ENCODE results near the gene BAIAP3.
"Not testable (repeated sequence)": the region's sequence is repeated elsewhere in the genome, so short reads cannot be mapped to it uniquely, and the experiment has no call there.

BAIAP3 gene

DNA sequence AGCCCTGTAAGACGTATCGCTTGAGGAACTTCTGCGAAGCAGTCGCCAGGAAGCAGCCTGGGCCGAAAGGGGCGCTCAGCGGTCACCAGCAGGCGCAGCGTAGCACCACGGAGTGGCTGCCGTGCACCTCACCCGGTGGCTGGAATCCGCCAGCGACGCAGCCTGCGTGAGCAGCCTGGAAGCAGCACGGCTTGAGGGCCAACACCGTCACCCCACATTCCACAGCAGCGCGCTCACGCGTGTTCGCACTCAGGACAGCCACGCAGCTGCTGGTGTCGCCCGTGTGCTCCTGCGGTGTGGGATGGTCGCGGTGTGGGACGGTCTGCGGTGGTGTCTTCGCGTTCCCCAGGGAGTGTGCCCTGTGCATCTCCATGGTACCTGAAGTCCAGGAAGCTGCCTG is 14.4 kb upstream of the BAIAP3 start:
- DNase-seq, result no peak

DNA sequence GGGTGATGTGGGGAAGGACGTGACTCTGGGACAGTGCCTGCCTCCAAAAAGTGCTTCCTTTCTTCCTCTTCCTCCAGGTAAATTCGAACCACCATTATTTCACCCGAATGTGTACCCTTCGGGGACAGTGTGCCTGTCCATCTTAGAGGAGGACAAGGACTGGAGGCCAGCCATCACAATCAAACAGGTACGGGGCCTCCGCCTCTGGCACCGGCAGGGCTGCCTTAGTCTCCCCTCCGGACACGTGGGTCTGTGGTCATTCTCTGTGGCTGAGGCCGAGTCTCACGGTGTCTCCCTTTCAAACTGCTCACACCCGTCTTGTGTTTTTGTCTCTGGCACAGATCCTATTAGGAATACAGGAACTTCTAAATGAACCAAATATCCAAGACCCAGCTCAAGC is 13.3 kb upstream of the BAIAP3 start:
- DNase-seq, result no peak

DNA sequence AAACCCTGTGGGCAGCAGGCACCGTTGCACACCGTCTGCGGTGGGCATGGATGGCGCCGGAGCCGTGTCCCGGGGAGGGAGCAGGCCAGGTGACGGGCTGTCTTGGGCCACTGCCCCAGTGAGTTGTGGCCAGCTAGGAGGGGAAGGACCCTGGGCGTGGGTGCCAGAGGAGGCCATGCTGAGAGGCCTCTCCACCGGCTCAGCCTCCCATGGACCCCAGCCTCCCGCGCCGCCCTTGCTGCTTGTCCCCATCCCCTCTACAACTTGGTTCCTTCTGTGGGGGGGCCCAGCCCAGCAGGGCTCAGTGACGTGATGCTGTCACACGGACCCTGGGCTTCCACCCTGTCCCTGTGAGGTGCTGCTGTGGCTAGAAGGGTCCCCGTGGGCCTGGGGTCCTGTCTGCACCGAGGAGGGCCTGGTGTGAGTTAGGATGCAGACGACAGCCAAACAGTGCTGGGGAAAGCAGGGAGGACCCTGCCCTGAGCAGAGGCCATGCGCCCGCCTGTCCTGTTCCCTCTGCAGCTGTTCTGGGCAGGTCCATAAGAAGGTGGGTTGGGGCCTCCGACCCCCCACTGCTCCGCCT is 12.7 kb upstream of the BAIAP3 start:
- no peak for DNase-seq

DNA sequence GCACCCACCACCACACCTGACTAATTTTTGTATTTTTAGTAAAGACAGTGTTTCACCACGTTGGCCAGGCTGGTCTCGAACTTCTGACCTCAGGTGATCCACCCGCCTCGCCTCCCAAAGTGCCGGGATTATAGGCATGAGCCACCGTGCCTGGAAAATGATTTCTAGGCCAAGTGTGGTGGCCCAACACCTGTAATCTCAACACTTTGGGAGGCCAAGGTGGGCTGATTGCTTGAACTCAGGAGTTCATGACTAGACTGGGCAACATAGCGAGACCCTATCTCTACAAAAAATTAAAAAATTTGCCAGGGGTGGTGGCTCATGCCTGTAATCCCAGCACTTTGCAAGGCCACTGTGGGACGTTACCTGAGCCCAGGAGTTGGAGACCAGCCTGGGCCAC is 11.0 kb upstream of the BAIAP3 start:
- no peak for DNase-seq

DNA sequence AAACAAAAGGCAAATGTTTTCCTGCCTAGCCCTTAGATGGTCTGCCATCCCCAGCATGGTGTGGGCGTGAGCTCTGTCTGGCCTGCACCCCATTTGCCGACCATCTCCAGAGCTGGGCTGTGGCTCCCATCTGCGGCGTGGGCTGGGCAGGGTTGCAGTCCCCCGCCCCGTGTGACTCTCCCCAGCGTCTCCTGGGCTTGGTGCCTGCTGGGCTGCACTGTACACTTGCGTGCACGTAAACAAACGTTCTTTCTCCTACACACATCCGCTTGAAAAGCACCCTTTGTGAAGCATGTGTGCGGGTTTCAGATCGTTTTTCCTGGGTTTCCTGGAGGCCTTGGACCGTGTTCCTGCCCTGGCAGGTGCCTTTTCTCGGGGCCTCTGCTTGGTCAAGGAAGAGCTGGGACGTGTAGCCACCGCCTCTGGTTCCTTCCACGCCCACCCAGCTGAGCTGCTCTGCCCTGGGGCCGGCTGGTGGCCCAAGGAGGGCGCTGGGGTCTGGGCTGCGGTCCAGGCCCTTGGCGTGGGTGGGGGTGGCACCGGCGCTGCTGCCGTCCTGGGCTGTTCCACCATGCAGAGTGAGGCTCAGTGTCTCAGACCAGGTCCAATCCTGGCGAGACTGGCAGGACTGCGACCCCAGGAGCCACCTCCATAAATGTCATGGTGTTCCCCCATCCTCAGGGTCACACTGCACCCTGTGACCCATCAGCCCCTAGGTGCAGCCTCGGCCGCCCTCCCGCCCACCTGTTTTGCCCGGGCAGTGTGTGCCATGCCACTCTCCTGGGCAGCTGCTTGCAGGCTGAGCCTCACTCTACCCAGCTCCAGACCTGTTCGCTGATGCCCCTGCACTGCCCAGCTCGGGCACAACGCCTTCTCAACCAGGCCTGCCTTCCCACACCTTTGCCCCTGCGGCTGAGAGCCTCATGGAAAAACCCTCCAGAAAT is 9.9 kb upstream of the BAIAP3 start:
- no peak for DNase-seq

DNA sequence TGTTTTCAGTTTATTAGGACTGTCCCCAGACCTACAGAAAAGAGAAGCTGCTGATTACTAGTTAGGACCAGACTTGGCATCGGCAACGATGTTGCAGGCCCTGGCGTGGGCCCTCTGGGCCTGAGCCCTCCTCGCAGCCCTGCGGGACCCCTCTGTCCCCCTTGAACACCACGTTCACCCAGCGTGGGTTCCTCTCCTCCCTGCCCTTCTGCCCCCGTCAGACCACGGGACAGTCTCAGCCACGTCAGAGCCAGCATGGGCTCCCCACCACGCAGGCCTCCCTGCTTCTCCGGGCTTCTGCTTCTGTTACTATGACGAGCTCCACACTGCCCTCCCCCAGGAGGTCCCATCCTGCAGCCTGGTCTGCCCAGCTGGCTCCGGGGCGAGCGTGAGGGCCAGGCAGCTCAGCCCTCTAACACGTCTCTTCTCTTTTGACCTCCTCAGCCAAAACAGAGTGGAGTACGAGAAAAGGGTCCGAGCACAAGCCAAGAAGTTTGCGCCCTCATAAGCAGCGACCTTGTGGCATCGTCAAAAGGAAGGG is 9.1 kb upstream of the BAIAP3 start:
- DNase-seq, result no peak

DNA sequence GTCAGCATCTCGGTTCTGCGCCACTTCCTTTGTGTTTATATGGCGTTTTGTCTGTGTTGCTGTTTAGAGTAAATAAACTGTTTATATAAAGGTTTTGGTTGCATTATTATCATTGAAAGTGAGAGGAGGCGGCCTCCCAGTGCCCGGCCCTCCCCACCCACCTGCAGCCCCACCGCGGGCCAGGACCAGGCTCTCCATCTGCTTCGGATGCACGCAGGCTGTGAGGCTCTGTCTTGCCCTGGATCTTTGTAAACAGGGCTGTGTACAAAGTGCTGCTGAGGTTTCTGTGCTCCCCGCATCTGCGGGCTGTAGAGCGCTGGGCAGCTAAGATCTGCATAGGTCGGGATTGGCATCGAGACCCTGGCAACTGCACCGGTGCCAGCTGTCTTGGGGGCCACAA is 8.2 kb upstream of the BAIAP3 start:
- no peak for DNase-seq

DNA sequence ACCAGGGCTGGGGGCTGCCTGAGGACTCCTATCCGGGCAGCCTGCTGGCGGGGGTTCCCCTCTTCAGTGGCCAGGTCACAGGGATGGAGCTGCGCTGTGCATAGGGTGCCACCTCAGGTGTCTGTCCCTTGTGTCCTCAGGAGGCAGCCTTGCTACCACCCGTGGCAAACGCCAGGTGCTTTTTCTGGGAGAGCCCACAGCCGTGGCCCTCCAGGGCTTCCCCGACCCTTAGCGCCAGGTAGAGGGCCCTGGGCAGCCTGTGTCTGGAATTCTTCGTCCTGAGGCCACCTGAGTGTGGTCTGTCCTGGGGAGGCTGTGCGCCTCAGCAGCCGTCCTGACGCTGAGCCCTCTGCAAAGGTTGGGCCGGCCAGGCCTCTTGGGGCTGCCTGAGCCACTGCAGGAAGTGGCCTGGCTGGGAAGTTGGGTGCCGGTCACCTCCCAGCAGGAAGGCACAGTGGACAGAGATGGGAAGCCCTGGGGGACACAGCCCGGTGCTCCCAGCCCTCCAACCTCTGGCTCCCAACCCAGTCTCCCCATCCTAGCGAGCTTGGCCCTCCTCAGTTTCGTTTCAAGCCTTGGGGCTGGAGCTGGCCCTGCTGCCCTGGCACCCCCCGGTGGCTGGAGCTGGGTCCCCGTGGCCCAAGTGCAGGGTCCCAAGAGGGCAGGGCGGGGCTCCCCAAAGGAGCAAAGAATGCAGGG is 7.6 kb upstream of the BAIAP3 start:
- DNase-seq, result no peak

DNA sequence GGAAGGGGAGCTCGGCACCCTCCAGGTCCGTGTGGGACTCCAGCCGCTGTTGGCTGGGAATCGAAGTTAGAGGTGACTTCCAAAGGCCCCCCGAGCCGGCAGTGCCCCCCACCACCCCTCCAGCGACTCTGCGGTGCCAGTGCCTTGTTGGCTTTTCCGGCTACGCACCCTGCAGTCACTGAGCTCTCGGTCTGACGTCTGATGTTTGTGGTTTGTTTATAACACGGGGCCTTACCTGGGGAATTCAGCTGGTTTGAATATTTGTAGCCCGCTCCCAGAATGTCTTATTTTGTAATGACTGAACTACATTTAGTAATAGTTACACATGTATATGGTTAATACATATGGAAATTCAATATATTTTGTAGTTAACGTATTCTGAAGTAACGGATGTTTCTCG is 7.1 kb upstream of the BAIAP3 start:
- no peak for DNase-seq

DNA sequence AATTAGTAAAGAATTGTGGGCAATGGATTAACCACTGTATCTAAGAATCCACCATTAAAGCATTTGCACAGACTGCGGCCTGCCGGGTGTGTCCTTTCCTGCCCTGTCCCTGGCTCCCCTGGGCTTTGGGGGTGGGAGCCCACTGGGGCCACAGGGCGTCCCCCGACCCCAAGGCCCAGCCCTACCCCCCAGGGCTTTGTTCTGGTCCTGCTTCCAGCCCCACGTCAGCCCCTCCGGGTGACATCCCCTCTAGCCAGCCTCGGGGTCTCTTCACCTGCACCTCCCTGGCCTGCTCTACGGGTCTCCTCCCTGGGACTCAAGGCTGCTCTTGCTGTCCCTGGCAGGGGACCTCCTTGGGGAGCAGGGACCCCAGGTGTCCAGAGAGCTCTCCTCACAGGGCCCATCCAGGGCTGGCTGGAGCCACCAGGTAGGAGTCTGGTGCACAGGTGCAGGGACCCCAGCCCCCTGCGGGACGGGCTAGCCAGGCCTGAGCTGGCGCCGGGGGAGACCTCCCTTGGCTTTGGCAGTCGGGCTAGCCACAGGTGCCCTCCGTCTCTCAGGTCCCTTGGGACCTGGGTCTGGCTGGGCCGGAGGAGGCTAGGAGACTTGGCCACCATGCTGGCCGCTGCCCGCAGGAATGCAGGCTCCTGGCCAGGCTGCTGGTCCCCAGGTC is 6.4 kb upstream of the BAIAP3 start:
- DNase-seq, result no peak

DNA sequence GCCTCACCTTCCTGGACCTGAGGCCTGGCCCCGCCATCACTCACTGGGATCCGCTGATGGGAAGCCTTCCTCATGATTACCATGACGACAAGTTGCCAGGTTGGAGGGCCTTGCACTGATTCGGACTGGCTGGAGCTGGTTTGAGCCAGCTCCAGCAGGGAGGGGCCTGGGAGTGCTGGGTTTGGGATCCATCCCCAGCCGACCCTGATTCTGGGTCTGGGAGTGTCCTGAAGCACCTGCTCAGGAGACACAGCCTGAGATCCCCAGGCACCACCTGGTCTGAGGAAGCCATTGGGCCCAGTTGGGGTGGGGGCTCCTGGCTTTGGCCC is 5.9 kb upstream of the BAIAP3 start:
- DNase-seq, result no peak

DNA sequence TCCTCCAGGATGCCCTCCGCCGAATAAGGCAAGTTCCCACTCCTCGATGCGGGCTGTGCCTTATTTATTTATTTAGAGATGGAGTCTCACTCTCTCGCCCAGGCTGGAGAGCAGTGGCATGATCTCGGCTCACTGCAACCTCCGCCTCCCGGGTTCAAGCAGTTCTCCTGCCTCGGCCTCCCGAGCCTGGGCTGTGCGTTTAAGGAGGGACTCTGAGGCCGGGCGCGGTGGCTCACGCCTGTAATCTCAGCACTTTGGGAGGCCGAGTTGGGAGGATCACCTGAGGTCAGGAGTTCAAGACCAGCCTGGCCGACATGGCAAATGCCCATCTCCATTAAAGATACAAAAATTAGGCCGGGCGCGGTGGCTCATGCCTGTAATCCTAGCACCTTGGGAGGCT is 5.3 kb upstream of the BAIAP3 start:
- DNase-seq, result not testable (repeated sequence)

DNA sequence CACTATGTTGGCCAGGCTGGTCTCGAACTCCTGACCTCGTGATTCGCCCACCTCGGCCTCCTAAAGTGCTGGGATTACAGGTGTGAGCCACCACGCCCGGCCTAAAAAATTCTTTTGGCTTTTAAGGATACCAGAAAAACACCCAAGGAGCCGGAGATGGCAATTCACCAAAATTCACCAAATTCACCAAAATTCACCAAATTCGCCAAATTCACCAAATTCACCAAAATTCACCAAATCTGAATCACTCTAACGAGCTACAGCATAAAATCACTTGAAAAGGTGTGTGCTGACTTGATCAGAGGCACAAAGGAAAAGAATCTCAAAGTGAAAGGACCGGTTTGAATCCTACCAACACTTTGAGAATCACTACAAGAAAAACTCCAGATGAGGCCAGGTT is 4.5 kb upstream of the BAIAP3 start:
- not testable (repeated sequence) for DNase-seq

DNA sequence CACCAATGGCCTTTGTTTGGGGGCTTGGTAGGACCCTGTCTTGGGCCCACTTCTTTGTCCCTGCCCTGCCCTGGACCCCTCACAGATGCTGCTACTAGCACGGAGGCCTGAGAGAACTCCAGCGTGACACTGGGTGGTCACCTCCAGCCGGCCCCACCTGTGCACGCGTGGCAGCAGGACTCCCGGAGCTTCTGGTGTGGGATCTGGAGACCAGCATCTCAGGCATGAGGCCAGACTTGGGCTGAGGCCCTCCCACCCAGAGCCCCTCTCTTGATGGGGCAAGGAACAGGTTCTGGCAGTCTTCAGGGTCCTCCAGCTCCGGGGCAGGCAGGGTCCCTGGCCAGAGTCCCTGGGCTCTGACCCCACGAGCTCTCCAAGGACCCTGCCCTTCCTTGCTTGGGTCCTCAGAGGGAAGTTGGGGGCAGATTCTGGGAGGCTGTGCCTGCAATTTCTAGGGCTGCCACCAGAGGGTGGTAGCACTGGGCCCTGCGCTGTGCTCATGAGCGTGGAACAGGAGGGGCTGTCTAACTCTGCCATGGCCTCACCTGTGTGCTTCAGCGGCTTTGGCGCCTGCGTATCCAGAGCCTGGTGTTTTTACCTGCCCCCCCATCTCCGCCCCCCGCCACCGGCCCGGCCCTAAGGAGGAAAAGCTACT is 3.1 kb upstream of the BAIAP3 start:
- no peak for DNase-seq

DNA sequence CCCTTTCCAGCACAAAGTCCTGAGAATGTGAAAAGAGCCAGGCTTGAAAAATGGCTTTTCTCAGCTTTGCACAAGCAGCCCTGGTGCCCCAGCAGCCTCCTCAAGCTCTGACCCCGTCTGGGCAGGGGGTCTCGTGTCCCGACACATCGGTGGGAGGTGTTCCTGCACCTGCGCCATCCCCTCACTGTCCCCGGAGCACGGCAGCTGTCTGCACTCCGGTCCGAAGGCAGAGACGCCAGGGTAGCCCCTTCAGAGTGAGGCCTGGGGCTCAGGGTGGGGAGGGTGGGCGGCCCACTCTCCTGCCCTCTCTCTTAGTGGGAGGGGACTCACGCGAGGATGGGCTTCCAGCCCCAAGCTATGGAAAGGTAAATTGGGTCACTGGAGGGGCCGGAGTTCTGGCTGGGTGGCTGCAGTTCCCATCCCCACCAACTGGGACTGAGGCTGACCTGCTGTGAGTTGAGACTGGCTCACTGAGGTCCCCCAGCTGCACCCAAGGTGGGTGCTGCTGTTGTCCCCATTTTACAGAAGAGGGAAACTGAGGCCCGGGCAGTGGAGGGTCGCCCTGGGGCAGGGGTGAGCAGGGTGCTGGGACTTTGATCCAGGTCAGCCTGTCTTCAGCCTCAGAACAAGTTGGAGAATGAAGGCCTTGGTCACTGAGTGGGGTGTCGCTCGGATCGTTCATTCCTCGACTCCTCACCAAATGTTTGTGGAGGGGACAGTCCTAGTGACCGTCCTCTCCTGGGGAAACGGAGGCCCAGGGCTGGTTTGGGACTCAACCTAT is 2.3 kb upstream of the BAIAP3 start:
- DNase-seq, result no peak

DNA sequence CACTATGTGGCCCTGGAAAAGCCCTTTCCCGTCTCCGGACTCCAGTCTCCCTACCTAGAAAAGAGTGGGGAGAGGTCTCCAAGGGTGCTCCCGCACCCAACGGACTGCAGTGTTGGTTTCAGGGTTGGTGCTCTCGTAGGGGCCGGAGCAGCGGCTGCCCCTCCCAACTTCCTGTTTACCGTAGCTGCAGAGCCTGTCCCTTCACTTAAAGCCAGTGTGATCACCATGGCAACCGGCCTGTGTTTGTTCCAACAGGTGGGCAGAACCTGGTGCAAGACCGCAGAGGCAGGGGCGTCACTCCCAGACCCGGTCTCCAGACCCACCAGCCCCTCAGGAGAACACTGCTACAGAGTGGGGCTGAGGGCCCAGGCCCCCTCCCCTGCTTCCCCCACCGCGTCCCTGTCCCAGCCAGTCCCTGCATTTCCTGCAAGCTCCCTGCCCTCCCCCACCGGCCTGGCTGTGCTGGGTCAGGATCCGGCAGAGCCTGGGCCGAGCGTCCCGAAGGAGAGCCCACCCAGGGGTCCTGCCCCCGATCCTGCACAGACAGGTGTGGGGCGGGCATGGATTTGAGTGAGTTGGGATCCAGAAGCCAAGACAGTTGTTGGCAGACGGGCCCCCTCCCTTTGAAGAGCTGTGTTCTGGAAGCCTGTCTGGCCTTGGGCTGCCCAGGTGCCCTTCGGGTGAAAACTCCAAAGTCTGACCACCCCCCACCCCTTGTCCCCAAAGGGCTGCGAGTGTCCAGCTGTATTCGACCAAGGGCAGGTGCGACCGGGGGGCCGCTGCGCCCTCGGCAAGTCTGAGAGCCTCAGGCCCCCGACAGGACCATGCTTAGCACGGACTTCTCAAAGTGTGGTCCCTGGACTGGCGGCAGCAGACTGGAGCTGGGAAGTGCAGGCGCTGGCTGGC is 1.5 kb upstream of the BAIAP3 start:
- DNase-seq, result no peak

DNA sequence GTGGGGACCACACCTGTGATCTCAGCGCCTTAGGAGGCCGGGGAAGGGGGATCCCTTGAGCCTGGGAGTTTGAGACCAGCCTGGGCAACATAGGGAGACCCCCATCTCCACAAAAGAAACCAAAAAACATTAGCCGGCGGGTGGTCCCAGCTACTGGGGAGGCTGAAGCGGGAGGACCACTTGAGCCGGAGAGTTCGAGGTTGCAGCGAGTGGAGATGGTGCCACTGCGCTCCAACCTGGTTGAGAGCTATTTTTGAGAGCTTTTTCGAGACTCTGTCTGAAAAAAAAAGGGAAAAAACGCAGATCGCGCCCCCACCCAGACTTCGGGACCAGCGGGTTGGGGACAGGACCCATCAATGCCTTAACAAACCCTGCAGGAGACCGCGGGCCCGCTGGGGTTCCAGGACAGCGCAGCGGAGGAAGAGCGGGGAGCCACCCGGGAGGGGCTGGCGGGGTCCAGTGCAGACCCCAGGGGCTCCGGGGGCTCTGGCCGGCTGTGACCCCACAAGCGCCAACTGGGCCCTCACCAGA is 762 bp upstream of the BAIAP3 start:
- DNase-seq, result no peak

DNA sequence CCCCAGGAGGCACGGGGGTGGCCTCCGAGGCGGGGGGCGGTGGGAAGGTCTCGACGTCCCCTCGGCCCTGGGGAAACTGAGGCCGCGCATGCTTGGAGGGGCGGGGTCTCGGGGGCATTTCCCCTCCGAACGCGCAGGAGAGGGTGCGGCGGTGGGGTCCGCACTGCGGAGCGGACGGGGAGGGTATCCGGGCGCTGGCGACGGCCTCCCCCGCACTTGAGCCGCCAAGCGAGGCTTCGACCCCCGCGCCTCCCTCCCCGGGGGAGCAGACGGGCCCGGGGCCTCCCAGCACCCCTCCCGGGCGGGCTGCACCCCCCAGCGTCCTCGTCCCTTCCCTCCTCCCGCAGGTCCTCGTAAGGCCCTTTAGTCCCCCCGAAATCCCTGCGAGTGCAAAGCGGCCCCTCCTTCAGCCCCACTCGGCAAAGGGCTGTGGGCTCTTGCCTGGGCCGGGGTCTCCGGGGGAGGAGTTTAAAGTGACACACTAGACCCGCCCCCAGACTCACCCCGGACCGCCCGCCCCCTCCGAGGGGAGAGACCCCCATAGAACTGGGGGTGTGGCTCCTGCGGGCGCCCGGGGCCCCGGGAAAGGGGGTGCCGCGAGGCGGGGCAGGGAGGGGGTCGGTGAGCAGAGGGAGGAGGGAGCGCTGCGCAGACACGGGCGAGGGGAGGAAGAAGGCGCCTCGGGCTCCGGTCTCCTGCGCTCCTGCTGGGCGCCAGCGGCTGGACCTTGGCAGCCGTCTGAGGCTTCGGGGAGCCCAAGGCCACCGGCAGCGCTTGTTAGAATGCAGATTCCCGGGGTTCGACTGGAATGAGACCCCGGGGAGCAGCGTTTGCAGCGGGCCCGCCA is 632 bp downstream of the BAIAP3 start:
- no peak for DNase-seq

DNA sequence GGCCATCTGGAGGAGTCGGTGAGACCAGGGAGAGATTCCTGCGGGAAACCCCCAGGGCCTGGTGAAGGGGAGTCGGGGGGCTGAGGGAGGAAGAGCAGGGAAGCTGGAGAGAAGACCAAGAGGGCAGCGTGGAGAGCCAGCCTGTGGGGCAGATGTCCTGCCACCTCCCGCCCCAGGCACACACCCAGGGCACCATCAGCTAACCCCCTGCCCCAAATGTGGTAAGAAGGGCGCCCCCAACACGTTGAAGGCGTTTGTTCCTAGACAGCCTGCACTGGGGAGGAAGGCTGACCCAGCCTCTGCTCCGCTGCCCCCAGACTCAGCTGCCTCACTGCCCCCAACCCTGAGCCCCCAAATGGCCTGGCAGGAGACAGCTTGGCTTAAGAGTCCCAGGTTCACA is 1.3 kb downstream of the BAIAP3 start:
- no peak for DNase-seq

All from NCI-H1048 (cell line).